OCI-LY7 (cell line): ENCODE data around the gene MYBPHL.

ENCODE experiments used
- CTCF ChIP-seq: fragments of 200-600 bp; sonication (generic); conservative IDR thresholded peaks from 2 replicates; pipeline ENCODE4 v1.5.1; 2014; ENCODE audit warnings: mild to moderate bottlenecking, antibody characterized with exemption, low read length, moderate library complexity, mixed read lengths
- EZH2phosphoT487 ChIP-seq: fragments of 200-600 bp; sonication (generic); IDR thresholded peaks from 2 replicates; pipeline ENCODE4 v1.6.1; 2018; ENCODE audit warnings: low read depth, borderline replicate concordance, mild to moderate bottlenecking, mixed run types, antibody characterized with exemption, low read length, moderate library complexity, mixed read lengths

- no peak for TF ChIP-seq CTCF
- TF ChIP-seq EZH2phosphoT487, result no peak
Observed at GRCh38 chr1:109301874-109302273, 4.9 kb downstream of the MYBPHL start.
